GM23338 (cell line): ENCODE measurements around the gene MRPS14. TPM values are rescaled to one million over a fixed set of nuclear protein-coding genes. Genes with fewer than 3 reads are reported as not detected.

ENCODE experiments used
- ATAC-seq: fragments of 200-7000 bp; cut with Tn5 transposase; 3 replicates; pipeline ENCODE4 v1.9.1; 2020
- DNase-seq: peaks from one replicate; pipeline ENCODE4 v3.0.0-alpha.2; 2015; ENCODE audit warnings: low spot score
- H2AFZ ChIP-seq: fragments of 200-600 bp; sonication (generic); 2 replicates; pipeline ENCODE4 v1.8.0; 2016; ENCODE audit warnings: antibody characterized with exemption, mild to moderate bottlenecking, moderate library complexity
- H3F3A ChIP-seq: fragments of 200-600 bp; sonication (generic); replicated peaks from 2 replicates; pipeline ENCODE4 v1.8.0; 2017; ENCODE audit warnings: antibody characterized with exemption, mixed run types, low read depth
- H3K27ac ChIP-seq: fragments of 200-600 bp; sonication (generic); 2 replicates; pipeline ENCODE4 v1.6.1; 2016; ENCODE audit warnings: low read depth
- H3K27me3 ChIP-seq: fragments of 200-600 bp; sonication (generic); 2 replicates; pipeline ENCODE4 v1.8.0; 2016; ENCODE audit warnings: mild to moderate bottlenecking, mixed run types, moderate library complexity; ENCODE audit not compliant: insufficient read depth
- H3K36me3 ChIP-seq: fragments of 200-600 bp; sonication (generic); 2 replicates; pipeline ENCODE4 v1.8.0; 2016; ENCODE audit warnings: mild to moderate bottlenecking; ENCODE audit not compliant: insufficient read depth
- H3K4me1 ChIP-seq: fragments of 200-600 bp; sonication (generic); 2 replicates; pipeline ENCODE4 v1.8.0; 2016; ENCODE audit warnings: mild to moderate bottlenecking, moderate library complexity; ENCODE audit not compliant: insufficient read depth
- H3K4me2 ChIP-seq: fragments of 200-600 bp; sonication (generic); 2 replicates; pipeline ENCODE4 v1.7.1; 2017; ENCODE audit warnings: mixed run types
- H3K4me3 ChIP-seq: fragments of 200-600 bp; sonication (generic); 2 replicates; pipeline ENCODE4 v1.6.1; 2016; ENCODE audit warnings: mixed run types
- H3K79me2 ChIP-seq: fragments of 200-600 bp; sonication (generic); replicated peaks from 2 replicates; pipeline ENCODE4 v1.8.0; 2017; ENCODE audit warnings: mild to moderate bottlenecking; ENCODE audit not compliant: insufficient read depth
- H3K9me2 ChIP-seq: fragments of 200-600 bp; sonication (generic); 2 replicates; pipeline ENCODE4 v1.8.0; 2017; ENCODE audit not compliant: insufficient read depth
- H4K20me1 ChIP-seq: fragments of 200-600 bp; sonication (generic); replicated peaks from 2 replicates; pipeline ENCODE4 v1.8.0; 2017; ENCODE audit warnings: mild to moderate bottlenecking; ENCODE audit not compliant: insufficient read depth
- H3K27ac Mint-ChIP-seq: 2 replicates; pipeline ENCODE4 v1.8.0; 2020; ENCODE audit warnings: inconsistent platforms, mild to moderate bottlenecking, moderate library complexity, mixed read lengths
- H3K27me3 Mint-ChIP-seq: 3 replicates; pipeline ENCODE4 v1.8.0; 2022; ENCODE audit warnings: low read depth, mild to moderate bottlenecking, moderate library complexity, mixed read lengths, inconsistent platforms; ENCODE audit not compliant: insufficient read depth, poor library complexity
- H3K36me3 Mint-ChIP-seq: 3 replicates; pipeline ENCODE4 v1.8.0; 2021; ENCODE audit warnings: low read depth, mild to moderate bottlenecking, inconsistent platforms, moderate library complexity, mixed read lengths
- H3K4me1 Mint-ChIP-seq: 3 replicates; pipeline ENCODE4 v1.8.0; 2020; ENCODE audit warnings: mild to moderate bottlenecking, inconsistent platforms, mixed read lengths
- H3K4me3 Mint-ChIP-seq: 3 replicates; pipeline ENCODE4 v1.8.0; 2021; ENCODE audit warnings: moderate library complexity, mild to moderate bottlenecking, inconsistent platforms, mixed read lengths
- H3K9me3 Mint-ChIP-seq: 3 replicates; pipeline ENCODE4 v1.8.0; 2020; ENCODE audit warnings: moderate library complexity, mild to moderate bottlenecking, inconsistent platforms, mixed read lengths
- JUNB ChIP-seq: IDR thresholded peaks from one replicate; pipeline ENCODE4 v1.6.1; 2016; ENCODE audit warnings: antibody characterized with exemption; ENCODE audit not compliant: unreplicated experiment
- NANOG ChIP-seq: IDR thresholded peaks from 2 replicates; pipeline ENCODE4 v1.6.1; 2016; ENCODE audit warnings: antibody characterized with exemption, borderline replicate concordance
- POLR2AphosphoS5 ChIP-seq: IDR thresholded peaks from 2 replicates; pipeline ENCODE4 v1.6.1; 2016; ENCODE audit warnings: antibody characterized with exemption, low read depth
- STAT1 ChIP-seq: IDR thresholded peaks from one replicate; pipeline ENCODE4 v1.6.1; 2016; ENCODE audit warnings: antibody characterized with exemption; ENCODE audit not compliant: unreplicated experiment
- ZNF114 ChIP-seq: fragments of 250-450 bp; sonication (Bioruptor Pico); IDR thresholded peaks from 2 replicates; pipeline ENCODE4 v1.5.0; 2020; ENCODE audit warnings: mild to moderate bottlenecking, moderate library complexity
- polyA plus RNA-seq: library from polyadenylated mRNA; unstranded; fragments of >200 nt; fragmentation: Nextera tagmentation; extraction: Ambion mirVana; gene quantifications from 2 replicates; pipeline ENCODE4 v1.2.1, GENCODE V29; 2016
- total RNA-seq: library from RNA; depleted of rRNA; stranded (reverse); fragments of >200 nt; shearing (Covaris generic); gene quantifications from 2 replicates; pipeline ENCODE4 v1.2.3, GENCODE V29; 2014
- TF ChIP-seq, protein P1 (sequence below): fragments of 250-450 bp; sonication (Bioruptor Pico); IDR thresholded peaks from 2 replicates; pipeline ENCODE4 v1.5.0; 2020; ENCODE audit warnings: mild to moderate bottlenecking, moderate library complexity

The MRPS14 gene
- total and polyA plus RNA-seq, 2 experiments from 2014 or later = 18.5 to 75.7 TPM

DNA sequence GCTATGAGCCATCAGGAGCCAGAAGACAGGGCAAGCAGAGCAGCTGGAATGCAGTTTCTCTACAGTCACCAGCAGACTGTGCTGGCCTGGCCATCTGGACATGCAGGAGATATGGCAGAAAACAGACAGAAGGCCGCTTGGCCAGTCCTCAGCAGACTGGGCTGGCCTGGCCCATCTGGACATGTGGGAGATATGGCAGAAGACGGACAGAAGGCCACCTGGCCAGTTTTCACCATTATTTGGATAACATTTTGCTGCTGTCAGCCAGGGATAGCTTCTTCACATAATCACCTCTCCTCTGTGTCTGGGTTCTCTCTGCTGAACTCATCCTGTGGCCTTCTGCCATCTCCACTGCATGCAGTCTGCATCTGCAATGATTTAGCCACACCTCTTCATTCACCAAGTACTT lies 48.5 kb downstream of the MRPS14 start (continued):
- TF ChIP-seq, protein P1, sequence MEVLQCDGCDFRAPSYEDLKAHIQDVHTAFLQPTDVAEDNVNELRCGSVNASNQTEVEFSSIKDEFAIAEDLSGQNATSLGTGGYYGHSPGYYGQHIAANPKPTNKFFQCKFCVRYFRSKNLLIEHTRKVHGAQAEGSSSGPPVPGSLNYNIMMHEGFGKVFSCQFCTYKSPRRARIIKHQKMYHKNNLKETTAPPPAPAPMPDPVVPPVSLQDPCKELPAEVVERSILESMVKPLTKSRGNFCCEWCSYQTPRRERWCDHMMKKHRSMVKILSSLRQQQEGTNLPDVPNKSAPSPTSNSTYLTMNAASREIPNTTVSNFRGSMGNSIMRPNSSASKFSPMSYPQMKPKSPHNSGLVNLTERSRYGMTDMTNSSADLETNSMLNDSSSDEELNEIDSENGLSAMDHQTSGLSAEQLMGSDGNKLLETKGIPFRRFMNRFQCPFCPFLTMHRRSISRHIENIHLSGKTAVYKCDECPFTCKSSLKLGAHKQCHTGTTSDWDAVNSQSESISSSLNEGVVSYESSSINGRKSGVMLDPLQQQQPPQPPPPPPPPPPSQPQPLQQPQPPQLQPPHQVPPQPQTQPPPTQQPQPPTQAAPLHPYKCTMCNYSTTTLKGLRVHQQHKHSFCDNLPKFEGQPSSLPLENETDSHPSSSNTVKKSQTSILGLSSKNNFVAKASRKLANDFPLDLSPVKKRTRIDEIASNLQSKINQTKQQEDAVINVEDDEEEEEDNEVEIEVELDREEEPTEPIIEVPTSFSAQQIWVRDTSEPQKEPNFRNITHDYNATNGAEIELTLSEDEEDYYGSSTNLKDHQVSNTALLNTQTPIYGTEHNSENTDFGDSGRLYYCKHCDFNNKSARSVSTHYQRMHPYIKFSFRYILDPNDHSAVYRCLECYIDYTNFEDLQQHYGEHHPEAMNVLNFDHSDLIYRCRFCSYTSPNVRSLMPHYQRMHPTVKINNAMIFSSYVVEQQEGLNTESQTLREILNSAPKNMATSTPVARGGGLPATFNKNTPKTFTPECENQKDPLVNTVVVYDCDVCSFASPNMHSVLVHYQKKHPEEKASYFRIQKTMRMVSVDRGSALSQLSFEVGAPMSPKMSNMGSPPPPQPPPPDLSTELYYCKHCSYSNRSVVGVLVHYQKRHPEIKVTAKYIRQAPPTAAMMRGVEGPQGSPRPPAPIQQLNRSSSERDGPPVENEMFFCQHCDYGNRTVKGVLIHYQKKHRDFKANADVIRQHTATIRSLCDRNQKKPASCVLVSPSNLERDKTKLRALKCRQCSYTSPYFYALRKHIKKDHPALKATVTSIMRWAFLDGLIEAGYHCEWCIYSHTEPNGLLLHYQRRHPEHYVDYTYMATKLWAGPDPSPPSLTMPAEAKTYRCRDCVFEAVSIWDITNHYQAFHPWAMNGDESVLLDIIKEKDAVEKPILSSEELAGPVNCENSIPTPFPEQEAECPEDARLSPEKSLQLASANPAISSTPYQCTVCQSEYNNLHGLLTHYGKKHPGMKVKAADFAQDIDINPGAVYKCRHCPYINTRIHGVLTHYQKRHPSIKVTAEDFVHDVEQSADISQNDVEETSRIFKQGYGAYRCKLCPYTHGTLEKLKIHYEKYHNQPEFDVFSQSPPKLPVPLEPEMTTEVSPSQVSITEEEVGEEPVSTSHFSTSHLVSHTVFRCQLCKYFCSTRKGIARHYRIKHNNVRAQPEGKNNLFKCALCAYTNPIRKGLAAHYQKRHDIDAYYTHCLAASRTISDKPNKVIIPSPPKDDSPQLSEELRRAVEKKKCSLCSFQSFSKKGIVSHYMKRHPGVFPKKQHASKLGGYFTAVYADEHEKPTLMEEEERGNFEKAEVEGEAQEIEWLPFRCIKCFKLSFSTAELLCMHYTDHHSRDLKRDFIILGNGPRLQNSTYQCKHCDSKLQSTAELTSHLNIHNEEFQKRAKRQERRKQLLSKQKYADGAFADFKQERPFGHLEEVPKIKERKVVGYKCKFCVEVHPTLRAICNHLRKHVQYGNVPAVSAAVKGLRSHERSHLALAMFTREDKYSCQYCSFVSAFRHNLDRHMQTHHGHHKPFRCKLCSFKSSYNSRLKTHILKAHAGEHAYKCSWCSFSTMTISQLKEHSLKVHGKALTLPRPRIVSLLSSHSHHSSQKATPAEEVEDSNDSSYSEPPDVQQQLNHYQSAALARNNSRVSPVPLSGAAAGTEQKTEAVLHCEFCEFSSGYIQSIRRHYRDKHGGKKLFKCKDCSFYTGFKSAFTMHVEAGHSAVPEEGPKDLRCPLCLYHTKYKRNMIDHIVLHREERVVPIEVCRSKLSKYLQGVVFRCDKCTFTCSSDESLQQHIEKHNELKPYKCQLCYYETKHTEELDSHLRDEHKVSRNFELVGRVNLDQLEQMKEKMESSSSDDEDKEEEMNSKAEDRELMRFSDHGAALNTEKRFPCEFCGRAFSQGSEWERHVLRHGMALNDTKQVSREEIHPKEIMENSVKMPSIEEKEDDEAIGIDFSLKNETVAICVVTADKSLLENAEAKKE = no peak
- TF ChIP-seq STAT1 (no peak), ZNF114 (CRISPR knock-in tag) (no peak), NANOG (no peak), JUNB (no peak), POLR2AphosphoS5 (no peak)

DNA sequence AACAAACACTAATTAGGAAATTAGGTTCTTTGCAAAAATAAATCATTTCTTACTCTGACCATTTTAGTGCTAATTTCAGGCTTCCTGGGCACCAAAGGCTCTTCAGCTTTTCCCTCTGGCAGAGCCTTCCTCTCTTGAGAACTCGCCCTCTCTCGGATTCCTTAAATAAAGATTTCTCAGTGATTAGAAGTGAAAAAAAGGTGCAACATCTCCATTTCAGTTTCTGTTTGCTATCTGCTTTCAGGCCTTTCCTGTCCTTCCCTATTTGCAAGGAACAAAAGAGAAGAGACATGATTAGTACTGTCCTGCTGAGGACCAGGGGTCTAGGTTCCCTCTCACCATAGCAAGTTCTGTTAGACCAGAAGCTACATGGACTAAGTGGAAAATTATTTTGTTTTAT lies 51.3 kb downstream of the MRPS14 start:
- no peaks in the 10 kb centered on the region for H3K9me3 Mint-ChIP-seq
- Histone ChIP-seq H3K4me3 (no peak overlapping the region), H3K27ac (peak overlapping the region; percentile 76), H3K36me3 (peaks cover 63% of the 10 kb centered on the region), H3K4me1 (no peaks in the 10 kb centered on the region), H3K27me3 (no peaks in the 10 kb centered on the region), H3F3A (peaks cover 8% of the 10 kb centered on the region), H4K20me1 (peaks cover 3% of the 10 kb centered on the region), H3K9me2 (no peaks in the 10 kb centered on the region), H3K4me2 (no peak overlapping the region), H3K79me2 (peaks cover 20% of the 10 kb centered on the region; the same call in 1 of the 2 replicates), H2AFZ (no peak overlapping the region)
- no peak for TF ChIP-seq NANOG
- 0 out of 2 replicates have a peak overlapping the region, but pooled peaks have one; percentile 19 for H3K27ac Mint-ChIP-seq
- peaks cover 2% of the 10 kb centered on the region for H3K27me3 Mint-ChIP-seq
- no peak overlapping the region for H3K4me3 Mint-ChIP-seq
- ATAC-seq (no peak), DNase-seq (no peak)
- H3K4me1 Mint-ChIP-seq = no peaks in the 10 kb centered on the region
- H3K36me3 Mint-ChIP-seq = peaks cover 64% of the 10 kb centered on the region
